NCI-H69 (cell line): ENCODE data around the gene CCM2L.

Source experiments
- DNase-seq: peaks from one replicate; lab custom pipeline; 2025; lab: John Stamatoyannopoulos, UW

CCM2L gene

DNA sequence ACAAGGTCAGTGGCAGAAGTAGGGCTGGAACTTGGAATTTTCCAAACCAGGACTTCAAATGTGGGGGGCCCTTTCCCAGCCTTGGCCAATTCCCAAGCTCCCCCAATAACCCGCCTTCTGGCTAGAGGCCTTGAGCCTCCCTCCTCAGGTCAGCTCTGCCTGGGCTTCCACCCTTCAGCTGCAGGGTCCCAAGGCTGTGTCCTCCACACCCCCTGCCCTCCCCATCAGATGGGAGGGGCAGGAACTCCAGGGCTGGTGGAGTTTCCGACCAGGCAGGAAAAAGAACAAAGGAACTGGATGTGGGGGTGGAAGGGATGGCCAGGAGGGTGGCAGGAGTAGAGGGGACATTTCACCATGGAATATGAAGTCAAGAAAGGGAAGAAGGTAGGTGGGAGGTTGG is at the start of gene CCM2L:
CCM2L (plus strand) TSS at position 338 of the 400 bp plus-strand sequence; CDS start at position 355, 17 bp downstream.
- DNase-seq = no peak

DNA sequence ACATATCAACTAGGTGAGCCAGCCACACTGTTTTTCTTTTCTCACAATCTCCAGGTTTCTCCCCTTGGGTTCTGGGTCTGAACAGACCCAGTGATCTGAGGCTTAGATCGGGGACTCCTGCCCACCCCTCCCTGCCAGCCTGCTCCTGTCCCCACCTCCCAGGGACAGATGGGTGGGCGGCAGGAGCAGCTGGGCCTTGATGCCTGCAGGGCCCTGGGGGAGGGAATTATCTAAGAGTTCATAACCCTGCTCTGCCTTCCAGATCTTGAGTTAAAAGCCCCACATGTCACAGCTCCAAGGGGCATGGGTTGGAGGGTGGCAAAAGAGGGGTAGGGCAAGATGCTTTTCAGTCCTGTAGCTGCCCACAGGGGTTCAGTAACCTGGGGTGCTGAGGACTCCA is 47.5 kb upstream of the CCM2L start:
- peak; percentile 99 for DNase-seq

DNA sequence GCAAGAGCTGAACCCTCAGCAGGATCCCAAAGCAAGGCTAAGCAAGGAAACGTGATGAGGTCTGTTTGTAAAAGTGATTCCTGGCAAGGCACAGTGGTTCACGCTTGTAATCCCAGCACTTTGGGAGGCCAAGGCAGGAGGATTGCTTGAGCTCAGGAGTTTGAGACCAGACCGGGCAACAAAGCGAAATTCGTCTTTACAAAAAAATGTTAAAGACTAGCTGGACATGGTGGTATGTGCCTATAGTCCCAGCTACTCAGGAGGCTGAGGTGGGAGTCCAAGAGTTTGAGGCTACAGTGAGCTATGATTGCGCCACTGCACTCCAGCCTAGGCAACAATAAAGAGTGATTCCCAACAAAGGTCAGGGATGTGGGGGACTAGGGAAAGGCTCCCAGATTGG is 46.3 kb upstream of the CCM2L start:
- DNase-seq = no peak

DNA sequence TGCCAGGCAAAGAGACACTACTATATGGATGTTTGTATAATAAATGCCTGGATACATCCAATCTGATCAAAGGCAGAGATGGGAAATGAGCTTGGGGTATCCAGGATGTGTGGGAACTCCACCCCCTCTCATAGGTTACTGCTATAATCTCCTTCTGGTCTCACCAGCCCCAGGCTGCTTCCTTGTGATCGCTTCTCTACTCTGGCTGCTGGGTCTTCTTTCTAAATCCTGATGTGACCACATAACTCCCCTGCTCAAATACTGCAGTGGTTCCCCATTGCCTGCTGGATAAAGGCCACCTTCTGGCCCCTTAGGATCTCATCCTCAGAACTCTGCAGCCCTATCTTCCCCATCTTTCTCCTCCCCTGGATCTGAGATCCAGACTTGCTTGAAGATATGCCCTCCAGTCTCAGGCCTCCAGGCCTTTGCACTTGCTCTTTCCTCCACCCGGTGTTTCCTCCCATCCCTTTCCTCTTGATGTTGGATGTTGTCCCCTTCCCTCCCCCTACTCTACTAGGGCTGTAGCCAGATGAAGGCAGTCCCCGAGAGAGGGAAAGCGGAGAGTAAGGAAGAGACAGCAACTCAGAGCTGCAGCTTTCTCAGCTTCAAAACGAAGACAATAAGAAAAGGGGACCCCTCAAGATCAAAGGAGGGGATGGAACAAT is 43.1 kb upstream of the CCM2L start:
- DNase-seq = peak; percentile 70

DNA sequence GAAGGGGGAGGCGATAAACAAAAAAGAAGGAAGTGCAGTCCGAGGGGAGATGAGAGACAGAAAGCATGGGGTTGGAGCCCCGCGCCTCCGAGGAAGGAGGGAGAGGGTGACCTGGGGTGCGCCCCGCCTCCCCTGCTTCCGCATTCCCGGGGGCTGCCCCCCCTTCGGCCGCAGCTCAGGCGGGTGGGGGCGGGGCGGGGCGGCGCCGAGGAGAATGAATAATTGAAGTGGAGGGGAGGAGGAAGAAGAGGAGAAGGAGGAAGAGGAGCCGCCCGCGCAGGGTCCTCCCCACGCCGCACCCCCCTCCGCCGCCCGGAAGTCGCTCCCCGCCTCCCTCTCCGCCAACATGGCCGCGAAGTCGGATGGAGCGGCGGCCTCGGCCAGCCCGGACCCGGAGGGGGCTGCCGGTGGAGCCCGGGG is 42.4 kb upstream of the CCM2L start, which contains the start of gene XKR7:
XKR7 (plus strand) TSS at position 322 of the 420 bp plus-strand sequence; CDS start at position 347, 25 bp downstream.
- peak; percentile 94 for DNase-seq

DNA sequence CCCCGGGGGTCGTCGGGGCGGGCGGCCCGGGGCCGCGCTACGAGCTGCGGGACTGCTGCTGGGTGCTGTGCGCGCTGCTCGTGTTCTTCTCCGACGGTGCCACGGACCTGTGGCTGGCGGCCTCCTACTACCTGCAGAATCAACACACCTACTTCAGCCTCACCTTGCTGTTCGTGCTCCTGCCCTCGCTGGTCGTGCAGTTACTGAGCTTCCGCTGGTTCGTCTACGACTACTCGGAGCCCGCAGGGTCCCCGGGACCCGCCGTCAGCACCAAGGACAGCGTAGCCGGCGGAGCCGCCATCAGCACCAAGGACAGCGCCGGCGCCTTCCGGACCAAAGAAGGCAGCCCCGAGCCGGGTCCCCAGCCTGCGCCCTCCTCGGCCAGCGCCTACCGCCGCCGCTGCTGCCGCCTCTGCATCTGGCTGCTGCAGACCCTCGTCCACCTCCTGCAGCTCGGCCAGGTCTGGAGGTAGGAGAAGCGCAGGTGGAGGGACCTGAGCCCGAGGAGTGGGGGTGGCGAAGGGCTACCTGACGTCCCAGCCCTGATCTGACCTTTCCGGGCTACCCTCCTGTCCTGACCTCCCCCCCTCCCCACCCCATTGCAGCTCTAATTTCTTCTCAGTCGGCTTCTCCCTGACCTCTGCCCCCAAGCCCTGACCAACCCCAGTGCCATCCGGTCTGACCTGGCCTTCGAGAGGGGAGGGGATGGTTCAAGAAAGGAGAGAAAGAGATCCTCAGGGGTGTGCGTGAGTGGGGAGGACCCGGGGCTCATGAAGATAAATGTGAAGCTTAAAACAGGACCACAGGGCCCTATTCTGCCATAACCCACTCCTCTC is 41.7 kb upstream of the CCM2L start:
- DNase-seq = peak; percentile 71

DNA sequence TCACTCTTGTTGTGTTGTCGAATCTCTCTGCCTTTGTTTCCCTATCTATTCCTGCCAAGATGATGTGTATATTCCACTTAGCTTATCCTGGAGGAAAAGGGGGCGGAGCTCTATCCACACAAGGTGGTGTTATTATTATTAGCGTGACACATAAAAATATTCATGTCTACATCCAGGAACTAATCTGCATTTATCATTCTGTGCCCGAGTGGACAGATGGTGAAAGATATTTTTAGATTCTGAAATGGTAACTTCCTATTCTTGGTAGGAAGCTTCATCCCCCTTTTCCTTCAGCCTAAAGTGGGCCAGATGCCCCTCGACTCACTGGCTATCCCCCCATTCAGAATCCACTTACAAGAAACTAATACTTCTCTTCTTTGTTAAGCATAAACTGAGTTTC is 40.2 kb upstream of the CCM2L start:
- DNase-seq = peak; percentile 20

DNA sequence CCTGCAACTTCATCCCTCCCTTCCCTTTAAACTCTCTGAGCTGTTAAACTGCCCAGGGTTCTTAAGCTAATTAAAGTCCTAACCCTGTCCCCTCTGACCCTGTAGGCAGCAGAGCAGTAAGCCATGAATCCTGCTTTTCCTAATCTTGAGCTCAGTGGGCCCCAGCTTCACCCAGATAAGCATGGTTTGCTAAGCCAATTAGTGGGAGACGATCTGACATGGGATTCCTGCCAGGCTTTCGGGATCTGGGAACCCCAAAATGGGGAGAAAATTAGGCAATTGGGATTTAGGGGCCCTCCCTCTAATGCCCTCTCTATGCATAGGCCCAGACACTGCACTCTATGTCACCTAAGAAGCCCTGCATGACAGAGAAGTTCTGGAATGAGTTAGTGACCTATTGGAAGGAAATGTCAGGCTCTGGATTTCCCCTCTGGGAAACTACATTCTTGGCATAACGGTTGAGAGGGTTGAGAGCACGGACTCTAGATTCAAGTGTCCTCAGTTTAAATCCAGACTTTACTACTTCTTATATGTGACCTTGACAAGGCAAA is 37.7 kb upstream of the CCM2L start:
- no peak for DNase-seq

DNA sequence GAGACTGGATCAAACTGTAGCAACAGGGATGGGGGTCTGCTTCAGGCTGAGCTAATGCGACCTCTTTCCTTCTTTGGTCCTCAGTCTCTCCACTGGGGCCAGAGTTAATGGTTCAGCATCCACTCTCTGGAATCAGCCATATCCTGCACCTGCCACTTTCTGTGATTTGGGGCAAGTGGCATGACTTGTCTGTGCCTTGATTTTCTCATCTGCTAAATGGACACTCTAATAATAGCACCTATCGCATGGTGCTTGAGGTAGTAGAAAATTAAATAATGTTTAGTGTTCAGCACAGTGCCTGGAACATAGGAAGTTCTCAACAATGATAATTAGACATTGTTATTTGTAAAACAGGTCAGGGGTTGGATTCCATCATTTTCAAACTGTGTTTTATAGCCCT is 35.9 kb upstream of the CCM2L start:
- no peak for DNase-seq

DNA sequence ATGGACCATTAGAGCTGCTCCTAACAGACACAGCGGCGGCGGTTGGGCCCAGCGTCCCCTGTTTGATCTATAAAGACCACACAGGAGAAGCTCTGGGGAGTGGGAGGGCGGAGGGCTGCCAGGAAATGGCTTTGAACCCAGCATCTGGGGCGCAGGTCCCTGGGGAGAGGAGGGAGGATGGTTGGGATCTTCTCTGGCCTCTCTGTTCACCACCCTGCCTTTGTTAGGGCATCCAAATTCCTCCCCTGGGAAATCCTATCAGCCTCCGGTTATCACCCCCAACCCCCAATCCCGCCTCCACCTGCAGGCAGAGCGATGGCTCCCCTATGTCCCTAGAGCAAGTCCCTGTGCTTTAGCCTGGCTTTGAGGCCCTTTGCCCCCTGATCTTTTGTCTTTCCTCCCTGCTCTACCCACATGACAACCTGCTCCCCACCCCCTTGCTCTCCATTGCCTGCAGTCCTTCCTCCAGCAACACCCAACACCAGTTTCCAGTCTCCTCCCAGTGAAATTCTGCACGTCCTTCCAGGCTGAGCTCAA is 35.2 kb upstream of the CCM2L start:
- DNase-seq = peak; percentile 74

DNA sequence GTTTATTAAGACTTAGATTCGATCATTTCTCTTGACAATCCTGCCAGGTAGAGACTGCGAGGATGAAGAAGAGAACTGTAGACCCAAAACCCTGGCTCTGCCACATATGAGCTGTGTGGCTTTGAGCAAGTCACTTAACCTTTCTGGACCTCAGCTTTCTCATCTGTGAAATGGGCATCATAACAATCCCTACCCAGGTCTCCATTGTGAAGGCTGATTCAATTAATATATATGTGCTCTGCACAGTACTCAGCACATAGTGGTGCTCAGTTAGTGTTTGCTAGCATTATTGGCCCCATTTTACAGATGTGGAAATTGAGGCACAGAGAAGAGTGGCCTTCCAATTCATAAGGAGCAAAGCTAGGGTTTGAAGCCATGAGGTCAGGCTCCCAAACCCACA is 34.4 kb upstream of the CCM2L start:
- DNase-seq = no peak

DNA sequence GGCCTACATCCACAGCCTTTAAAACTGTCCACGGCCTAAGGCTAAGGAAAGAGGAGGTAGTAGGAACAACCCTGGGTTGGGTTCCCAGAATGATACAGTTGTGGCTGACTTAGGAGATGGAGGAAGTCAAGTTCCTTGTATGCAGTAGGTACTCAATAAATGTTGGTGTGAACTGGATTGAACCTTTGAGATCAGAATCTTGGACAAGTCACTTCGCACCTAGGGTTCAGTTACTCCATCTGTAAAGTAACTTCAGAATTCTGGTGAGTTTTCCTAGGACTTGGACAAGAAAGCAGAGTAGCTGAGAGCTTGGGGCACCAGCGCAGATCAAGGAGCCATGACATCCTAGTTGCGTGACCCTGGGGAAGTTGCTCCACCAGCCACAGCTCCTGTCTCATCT is 33.2 kb upstream of the CCM2L start:
- no peak for DNase-seq

DNA sequence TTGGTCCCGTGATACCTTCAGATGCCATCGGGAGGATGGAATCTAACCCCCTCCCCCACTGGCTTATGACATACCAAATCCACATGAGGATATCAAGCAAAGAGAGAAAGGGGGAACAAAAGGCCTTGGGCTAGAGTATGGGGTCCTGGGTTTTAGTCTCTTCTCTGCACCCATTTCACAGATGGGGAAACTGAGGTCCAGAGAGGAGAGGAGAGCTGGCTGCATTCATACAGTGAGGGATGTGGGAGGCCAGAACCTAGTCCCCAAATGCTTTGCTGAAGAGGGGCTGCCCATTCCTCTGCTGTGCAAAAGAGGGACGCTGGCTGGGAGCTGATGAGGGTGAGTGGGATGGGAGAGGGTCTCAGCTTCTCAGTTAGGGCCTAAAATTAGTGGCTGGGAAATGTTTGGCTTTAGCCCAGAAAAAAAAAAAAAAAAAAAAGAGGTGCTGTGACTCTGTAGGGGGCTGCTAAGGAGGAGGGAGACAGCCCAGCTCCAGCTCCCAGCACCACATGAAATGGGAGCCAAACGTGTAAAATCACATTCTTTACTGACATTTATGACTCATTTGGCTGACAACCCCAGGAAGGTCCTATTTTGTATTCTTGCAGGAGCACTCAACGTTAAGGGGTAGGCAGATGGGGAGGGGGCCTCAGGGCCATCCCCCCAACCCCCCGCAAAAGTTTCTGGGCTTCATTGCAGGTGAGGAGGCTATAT is 30.4 kb upstream of the CCM2L start:
- no peak for DNase-seq

DNA sequence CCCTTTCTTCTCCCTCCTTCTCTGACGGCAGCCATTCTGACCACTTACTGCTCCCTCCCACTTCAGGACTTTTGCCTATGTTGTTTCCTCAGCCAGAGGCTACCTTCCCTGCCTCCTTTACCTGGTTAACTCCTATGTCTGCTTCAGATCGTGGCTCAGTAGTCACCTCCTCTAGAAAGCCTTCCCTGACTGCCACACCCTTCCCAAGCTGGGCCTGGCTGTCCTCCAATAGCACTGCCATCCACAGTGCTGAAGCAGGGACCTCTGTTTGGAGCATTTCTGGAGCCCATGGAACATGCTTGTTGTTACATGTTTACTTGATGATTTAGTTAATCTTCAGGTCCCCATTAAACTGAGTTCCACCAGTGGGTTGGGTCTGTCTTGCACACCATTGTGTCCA is 28.5 kb upstream of the CCM2L start:
- DNase-seq = no peak

DNA sequence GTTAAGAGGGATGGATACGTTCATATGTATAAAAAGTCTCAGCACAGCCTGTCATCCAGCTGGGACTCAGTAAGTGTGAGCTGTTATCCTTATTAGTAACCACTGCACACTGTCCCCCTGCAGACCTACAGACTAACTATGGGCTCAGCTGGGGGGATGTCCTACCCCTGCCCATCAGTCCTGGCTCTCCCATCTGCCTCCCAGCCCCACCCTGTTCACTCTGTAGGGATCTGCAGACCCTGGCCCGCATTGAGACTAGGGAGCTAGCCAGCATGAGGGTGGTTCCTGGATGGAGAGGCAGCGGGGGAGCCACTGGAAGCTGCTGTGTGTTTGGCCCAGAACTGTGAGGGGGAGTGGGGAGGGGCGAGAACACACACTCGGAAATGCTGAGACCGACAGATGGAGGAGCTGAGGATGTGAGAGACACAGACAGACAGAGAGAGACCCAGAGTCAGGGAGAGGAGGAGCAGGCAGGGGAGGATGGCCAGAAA is 25.2 kb upstream of the CCM2L start:
- peak; percentile 50 for DNase-seq

DNA sequence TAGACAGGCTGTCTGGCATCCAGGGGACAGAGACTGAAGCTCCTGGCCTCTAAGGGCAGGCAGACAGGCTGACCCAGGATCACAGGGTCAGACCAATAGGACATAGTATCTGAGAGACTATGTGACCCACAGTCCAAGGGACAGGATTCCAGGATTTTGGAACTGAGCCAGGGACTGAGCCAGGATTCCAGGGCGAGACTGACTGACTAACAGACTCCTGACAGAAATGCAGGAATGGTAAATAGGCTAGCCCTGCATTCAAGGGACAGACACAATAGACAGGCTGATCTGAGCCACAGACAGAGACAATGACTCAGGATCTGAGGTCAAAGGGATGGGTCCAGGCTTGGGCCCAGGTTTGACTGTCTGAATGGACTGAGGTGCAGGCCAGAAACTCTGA is 22.5 kb upstream of the CCM2L start:
- DNase-seq = peak; percentile 45

DNA sequence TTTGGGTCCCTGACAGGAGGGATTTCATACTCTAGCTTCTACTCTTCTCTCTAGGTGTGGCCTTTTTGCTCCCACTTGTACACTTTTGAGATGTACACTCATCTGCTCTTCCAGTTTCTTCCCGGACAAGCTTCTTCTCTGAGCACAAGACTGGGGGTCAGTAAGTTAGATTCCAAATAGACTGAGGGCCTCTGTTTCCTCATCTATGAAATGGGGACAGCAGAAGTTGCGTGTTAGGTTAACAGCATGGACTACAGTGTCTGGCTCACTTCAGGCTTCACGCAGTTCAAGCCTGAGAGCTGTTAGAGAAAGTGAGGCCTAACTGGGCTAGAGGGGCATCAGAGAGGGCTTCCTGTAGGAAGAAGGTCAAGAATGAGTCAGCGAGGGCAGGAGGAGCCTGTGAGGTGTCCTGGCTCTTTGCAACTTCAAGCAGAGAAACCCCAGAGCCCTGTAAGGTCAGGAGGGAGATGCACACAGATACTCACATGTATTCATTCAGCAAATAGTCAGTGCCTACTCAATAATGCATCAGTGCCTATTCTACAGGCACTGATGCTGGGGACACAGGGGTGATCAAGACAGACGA is 21.7 kb upstream of the CCM2L start:
- DNase-seq = no peak

DNA sequence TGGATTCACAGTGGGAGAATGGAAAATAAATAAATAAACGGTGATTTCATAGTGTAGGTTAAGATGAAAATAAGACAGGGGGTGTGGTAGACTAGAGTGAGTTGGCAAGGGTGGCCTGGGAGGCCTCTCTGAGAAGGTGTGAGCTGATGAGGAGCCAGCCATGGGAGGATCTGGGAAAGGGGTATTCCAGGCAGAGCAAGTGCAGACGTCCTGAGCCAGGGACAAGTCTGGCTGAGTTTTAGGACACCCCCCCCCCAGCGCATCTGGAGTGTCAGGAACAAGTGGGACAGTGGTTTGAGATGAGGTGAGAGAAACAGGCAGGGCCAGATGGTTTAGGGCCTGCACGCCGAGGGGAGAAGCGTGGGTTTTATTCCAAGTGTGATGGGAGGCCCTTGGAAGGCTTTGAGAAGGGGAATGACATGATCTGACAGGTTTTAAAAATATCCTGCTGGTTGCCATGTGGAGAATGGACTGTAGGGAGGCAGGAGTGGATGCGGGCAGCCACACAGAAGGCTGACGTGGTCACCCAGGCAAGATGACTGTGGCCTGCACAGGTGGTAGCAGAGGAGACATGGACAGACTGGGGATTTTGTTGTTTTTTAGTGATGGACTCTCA is 21.1 kb upstream of the CCM2L start:
- no peak for DNase-seq

DNA sequence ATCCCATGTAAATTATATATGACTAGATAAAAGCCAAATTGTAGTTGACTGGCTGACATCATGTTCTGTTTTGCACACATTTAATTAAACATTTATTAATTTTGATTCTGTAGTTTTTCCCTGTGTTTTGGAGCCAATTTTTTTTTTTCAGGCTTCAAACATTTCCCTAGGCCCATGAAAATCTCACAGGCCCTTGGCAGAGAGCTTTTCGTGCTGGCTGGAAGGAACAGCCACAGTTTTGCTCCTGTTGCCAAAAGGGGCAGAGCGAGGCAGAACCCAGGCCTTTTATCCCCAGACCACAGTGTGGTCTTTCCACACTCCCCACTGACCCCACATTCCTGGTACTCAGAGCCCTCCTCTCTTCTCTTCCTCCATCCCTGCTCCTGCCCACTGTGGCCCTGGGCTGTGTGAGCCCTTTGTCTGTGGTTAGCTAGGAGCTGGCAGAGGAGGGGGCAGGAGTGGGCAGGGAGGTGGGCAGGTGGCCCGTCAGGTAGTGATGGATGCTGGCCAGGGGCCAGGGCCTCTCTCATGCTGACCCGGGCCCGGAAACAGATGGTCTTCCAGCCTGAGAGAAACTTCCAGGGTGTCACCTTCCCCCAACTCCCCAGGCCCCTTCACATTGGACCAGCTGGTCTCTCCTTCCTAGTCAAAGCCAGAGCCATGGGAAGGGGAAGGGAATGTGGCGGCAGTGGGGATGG is 19.4 kb upstream of the CCM2L start:
- DNase-seq = peak; percentile 97

DNA sequence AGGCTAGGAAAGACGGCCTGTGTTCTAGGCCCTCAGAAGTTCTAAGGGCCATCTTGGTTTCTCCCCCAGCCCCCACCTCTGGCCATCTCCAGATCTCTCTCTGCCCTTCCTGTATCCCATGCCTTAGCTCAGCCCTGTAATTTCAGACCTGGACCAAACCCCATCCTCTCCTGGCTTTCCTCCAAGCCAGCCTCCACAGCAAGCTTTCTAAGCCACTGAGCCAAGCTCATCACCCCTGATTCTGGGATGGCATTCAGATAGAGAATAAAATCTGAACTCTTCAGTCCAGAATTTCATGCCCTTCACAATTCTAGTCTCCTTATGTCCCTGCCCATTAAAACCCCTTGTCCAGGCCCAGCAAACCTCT is 18.9 kb upstream of the CCM2L start:
- peak; percentile 90 for DNase-seq

DNA sequence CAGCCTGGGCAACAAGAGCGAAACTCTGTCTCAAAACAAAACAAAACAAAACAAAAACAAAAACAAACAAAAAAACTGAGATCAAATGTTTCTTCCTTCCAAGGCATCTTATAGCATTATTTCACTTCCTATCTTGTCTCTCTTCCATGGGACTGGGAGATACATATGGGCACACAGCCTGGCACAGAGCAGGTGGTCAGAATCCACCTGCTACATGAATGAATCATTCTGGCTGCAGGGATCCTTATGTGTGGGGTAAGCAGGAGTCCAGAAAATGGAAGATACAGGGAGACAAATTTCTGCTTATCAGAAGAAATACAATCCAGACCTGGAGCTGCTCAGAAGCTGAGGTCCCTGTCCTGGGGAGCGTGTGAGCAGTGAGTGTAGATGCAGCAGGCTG is 18.2 kb upstream of the CCM2L start:
- DNase-seq = no peak
